ENCODE data around the gene SLU7.

GRCh38 chr5:160370713-160371034 lies 48.2 kb downstream of the SLU7 start:
- TF ChIP-seq CTCF (IDR thresholded peaks at IDR 0.05; ENCODE audit: low read depth, low read length) (no peak), EZH2phosphoT487 (IDR thresholded peaks at IDR 0.05; ENCODE audit: low read depth) (no peak)
